Hepatocyte (in vitro differentiated cells): ENCODE measurements around the gene SSBP3. TPM values are rescaled to one million over a fixed set of nuclear protein-coding genes. Genes with fewer than 3 reads are reported as not detected.
A peak's percentile ranks its signal among the peaks of the same experiment; 100 is the strongest.

Source experiments
- DNase-seq: peaks from one replicate; pipeline ENCODE4 v3.0.0-alpha.2; 2016; ENCODE audit warnings: low spot score
- H2AFZ ChIP-seq: fragments of 200-600 bp; sonication (generic); 2 replicates; pipeline ENCODE4 v1.6.0; 2016; ENCODE audit warnings: antibody characterized with exemption, mild to moderate bottlenecking
- H3K27ac ChIP-seq: fragments of 200-600 bp; sonication (generic); 2 replicates; pipeline ENCODE4 v1.5.1; 2016; ENCODE audit warnings: mild to moderate bottlenecking
- H3K27me3 ChIP-seq: fragments of 200-600 bp; sonication (generic); 2 replicates; pipeline ENCODE4 v1.6.1; 2016
- H3K36me3 ChIP-seq: fragments of 200-600 bp; sonication (generic); replicated peaks from 2 replicates; pipeline ENCODE4 v1.5.1; 2016; ENCODE audit warnings: low read depth; ENCODE audit not compliant: insufficient read depth
- H3K4me1 ChIP-seq: fragments of 200-600 bp; sonication (generic); 2 replicates; pipeline ENCODE4 v1.5.1; 2016; ENCODE audit warnings: mild to moderate bottlenecking, moderate library complexity; ENCODE audit not compliant: insufficient read depth
- H3K4me2 ChIP-seq: fragments of 200-600 bp; sonication (generic); 2 replicates; pipeline ENCODE4 v1.6.0; 2016
- H3K4me3 ChIP-seq: fragments of 200-600 bp; sonication (generic); 2 replicates; pipeline ENCODE4 v1.5.1; 2016; ENCODE audit warnings: mild to moderate bottlenecking
- H3K79me2 ChIP-seq: fragments of 200-600 bp; sonication (generic); 2 replicates; pipeline ENCODE4 v1.6.0; 2017; ENCODE audit warnings: mild to moderate bottlenecking
- H3K9me2 ChIP-seq: fragments of 200-600 bp; sonication (generic); replicated peaks from 2 replicates; pipeline ENCODE4 v1.6.0; 2017; ENCODE audit warnings: mild to moderate bottlenecking; ENCODE audit not compliant: insufficient read depth
- H3K9me3 ChIP-seq: fragments of 200-600 bp; sonication (generic); 2 replicates; pipeline ENCODE4 v1.5.1; 2016; ENCODE audit warnings: low read depth, mild to moderate bottlenecking
- H4K20me1 ChIP-seq: fragments of 200-600 bp; sonication (generic); 2 replicates; pipeline ENCODE4 v1.6.0; 2016; ENCODE audit warnings: mild to moderate bottlenecking; ENCODE audit not compliant: insufficient read depth, poor library complexity, severe bottlenecking
- EZH2 ChIP-seq: fragments of 200-600 bp; sonication (generic); IDR thresholded peaks from 2 replicates; pipeline ENCODE4 v1.6.1; 2016; ENCODE audit warnings: antibody characterized with exemption, mild to moderate bottlenecking, borderline replicate concordance
- EZH2phosphoT487 ChIP-seq: fragments of 200-600 bp; sonication (generic); IDR thresholded peaks from one replicate; pipeline ENCODE4 v1.6.1; 2018; ENCODE audit warnings: antibody characterized with exemption, mild to moderate bottlenecking, low read depth, moderate library complexity; ENCODE audit not compliant: unreplicated experiment, severe bottlenecking
- WGBS: methylation state at CpG from one replicate; pipeline ENCODE4 v1.1.6; 2016; ENCODE audit warnings: low lambda C conversion rate; ENCODE audit errors: missing lambda C conversion rate; 5-methylcytosine and 5-hydroxymethylcytosine counted together
- polyA plus RNA-seq: library from polyadenylated mRNA; unstranded; fragments of >200 nt; fragmentation: Nextera tagmentation; extraction: Ambion mirVana; gene quantifications from 2 replicates; pipeline ENCODE4 v1.2.1, GENCODE V29; 2016
- total RNA-seq: library from RNA; depleted of rRNA; stranded (reverse); fragments of >200 nt; gene quantifications from 2 replicates; pipeline ENCODE4 v1.2.3, GENCODE V29; 2014
- TF ChIP-seq, protein P1 (sequence below): fragments of 200-600 bp; sonication (generic); IDR thresholded peaks from 2 replicates; pipeline ENCODE4 v1.5.1; 2016; ENCODE audit warnings: antibody characterized with exemption, mild to moderate bottlenecking; ENCODE audit not compliant: poor library complexity

The SSBP3 gene
- total and polyA plus RNA-seq, 2 experiments from 2014 or later = 25.8 to 47.2 TPM

GRCh38 chr1:54249819-54250435 is 156.3 kb downstream of the SSBP3 start:
- Histone ChIP-seq H3K9me2 (no peaks in the 10 kb centered on the region), H3K4me2 (no peak overlapping the region), H2AFZ (no peak overlapping the region), H3K27me3 (no peaks in the 10 kb centered on the region), H3K4me3 (no peak overlapping the region), H4K20me1 (no peaks in the 10 kb centered on the region), H3K9me3 (no peaks in the 10 kb centered on the region), H3K4me1 (peaks cover 10% of the 10 kb centered on the region), H3K79me2 (peaks cover 10% of the 10 kb centered on the region), H3K36me3 (no peaks in the 10 kb centered on the region), H3K27ac (peak overlapping the region; percentile 17)
- TF ChIP-seq, protein P1, sequence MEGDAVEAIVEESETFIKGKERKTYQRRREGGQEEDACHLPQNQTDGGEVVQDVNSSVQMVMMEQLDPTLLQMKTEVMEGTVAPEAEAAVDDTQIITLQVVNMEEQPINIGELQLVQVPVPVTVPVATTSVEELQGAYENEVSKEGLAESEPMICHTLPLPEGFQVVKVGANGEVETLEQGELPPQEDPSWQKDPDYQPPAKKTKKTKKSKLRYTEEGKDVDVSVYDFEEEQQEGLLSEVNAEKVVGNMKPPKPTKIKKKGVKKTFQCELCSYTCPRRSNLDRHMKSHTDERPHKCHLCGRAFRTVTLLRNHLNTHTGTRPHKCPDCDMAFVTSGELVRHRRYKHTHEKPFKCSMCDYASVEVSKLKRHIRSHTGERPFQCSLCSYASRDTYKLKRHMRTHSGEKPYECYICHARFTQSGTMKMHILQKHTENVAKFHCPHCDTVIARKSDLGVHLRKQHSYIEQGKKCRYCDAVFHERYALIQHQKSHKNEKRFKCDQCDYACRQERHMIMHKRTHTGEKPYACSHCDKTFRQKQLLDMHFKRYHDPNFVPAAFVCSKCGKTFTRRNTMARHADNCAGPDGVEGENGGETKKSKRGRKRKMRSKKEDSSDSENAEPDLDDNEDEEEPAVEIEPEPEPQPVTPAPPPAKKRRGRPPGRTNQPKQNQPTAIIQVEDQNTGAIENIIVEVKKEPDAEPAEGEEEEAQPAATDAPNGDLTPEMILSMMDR = no peak
- TF ChIP-seq EZH2 = no peak
- TF ChIP-seq EZH2phosphoT487 = no peak
- peak; percentile 66 for DNase-seq
- 69% methylated on average over 9 of the region's 9 CpGs for WGBS

- H3K4me1 ChIP-seq = peaks cover 5% of the 10 kb centered on the region
- H3K79me2 ChIP-seq = peaks cover 5% of the 10 kb centered on the region
- TF ChIP-seq, protein P1 = no peak
- TF ChIP-seq EZH2 = no peak
- no peak for TF ChIP-seq EZH2phosphoT487
- H3K4me2 ChIP-seq = no peak overlapping the region
- no peak overlapping the region for H3K4me3 ChIP-seq
- no peaks in the 10 kb centered on the region for H3K9me2 ChIP-seq
- WGBS = 96% methylated on average over 4 of the region's 4 CpGs
- H3K27me3 ChIP-seq = no peaks in the 10 kb centered on the region
- H4K20me1 ChIP-seq = no peaks in the 10 kb centered on the region
- H3K27ac ChIP-seq = no peak overlapping the region
- H2AFZ ChIP-seq = no peak overlapping the region
- no peaks in the 10 kb centered on the region for H3K9me3 ChIP-seq
- DNase-seq = no peak
- H3K36me3 ChIP-seq = no peaks in the 10 kb centered on the region
Measured at GRCh38 chr1:54248966-54249365, 157.2 kb downstream of the SSBP3 start.

- Histone ChIP-seq H3K36me3 (no peaks in the 10 kb centered on the region), H3K4me2 (no peak overlapping the region), H2AFZ (no peak overlapping the region), H3K27me3 (no peaks in the 10 kb centered on the region), H3K9me3 (no peaks in the 10 kb centered on the region), H3K27ac (no peak overlapping the region), H4K20me1 (no peaks in the 10 kb centered on the region), H3K4me3 (no peak overlapping the region), H3K9me2 (no peaks in the 10 kb centered on the region), H3K4me1 (no peaks in the 10 kb centered on the region), H3K79me2 (peaks cover 2% of the 10 kb centered on the region)
- DNase-seq = no peak
- TF ChIP-seq EZH2 (no peak), EZH2phosphoT487 (no peak)
- TF ChIP-seq, protein P1 = no peak
- WGBS = 96% methylated on average over 11 of the region's 11 CpGs
Measured at GRCh38 chr1:54247863-54248515, 158.2 kb downstream of the SSBP3 start.
